Neuronal stem cell (in vitro differentiated cells): Measurements from ENCODE around the gene ZNF469.
A peak's percentile ranks its signal among the peaks of the same experiment; 100 is the strongest.

Experiments
- DNase-seq: peaks from one replicate; pipeline ENCODE4 v3.0.0-alpha.2; 2013; ENCODE audit warnings: low spot score
- H2AFZ ChIP-seq: one replicate; pipeline ENCODE4 v1.6.1; 2013; ENCODE audit warnings: mild to moderate bottlenecking, low read length, inconsistent platforms
- H2AK5ac ChIP-seq: 2 replicates; pipeline ENCODE4 v1.6.1; 2013; ENCODE audit warnings: low read depth, mild to moderate bottlenecking, inconsistent platforms, low read length, moderate library complexity, mixed read lengths
- H2BK120ac ChIP-seq: 2 replicates; pipeline ENCODE4 v1.6.1; 2013; ENCODE audit warnings: low read depth, mild to moderate bottlenecking, inconsistent platforms, low read length, moderate library complexity, mixed read lengths
- H2BK12ac ChIP-seq: one replicate; pipeline ENCODE4 v1.6.1; 2013; ENCODE audit warnings: low read length, inconsistent platforms
- H2BK15ac ChIP-seq: 2 replicates; pipeline ENCODE4 v1.6.1; 2013; ENCODE audit warnings: mild to moderate bottlenecking, low read length, inconsistent platforms, mixed read lengths
- H2BK5ac ChIP-seq: one replicate; pipeline ENCODE4 v1.6.1; 2013; ENCODE audit warnings: inconsistent platforms, mild to moderate bottlenecking, low read length, moderate library complexity
- H3K14ac ChIP-seq: one replicate; pipeline ENCODE4 v1.6.1; 2013; ENCODE audit warnings: low read length, inconsistent platforms
- H3K18ac ChIP-seq: 2 replicates; pipeline ENCODE4 v1.6.1; 2013; ENCODE audit warnings: low read length, inconsistent platforms
- H3K23ac ChIP-seq: 2 replicates; pipeline ENCODE4 v1.6.1; 2013; ENCODE audit warnings: low read depth, mild to moderate bottlenecking, mixed read lengths, low read length, inconsistent platforms; ENCODE audit not compliant: poor library complexity
- H3K27ac ChIP-seq: replicated peaks from 3 replicates; pipeline ENCODE4 v1.5.1; 2013; ENCODE audit warnings: low read length, inconsistent platforms
- H3K27me3 ChIP-seq, 3 experiments: 2 replicates each; pipeline ENCODE4 v1.6.1; 2013; ENCODE audit warnings: low read length in 3 of 3, mild to moderate bottlenecking in 2 of 3, inconsistent platforms in 1 of 3, low read depth in 1 of 3, mixed read lengths in 1 of 3, moderate library complexity in 1 of 3; ENCODE audit not compliant: control insufficient read depth in 3 of 3, insufficient read depth in 3 of 3
- H3K36me3 ChIP-seq, 2 donors: replicated peaks in 1 of 2; 2 replicates each; pipeline ENCODE4 v1.6.1; 2013; ENCODE audit warnings: low read length in 2 of 2; ENCODE audit not compliant: control insufficient read depth in 2 of 2, insufficient read depth in 2 of 2
- H3K4ac ChIP-seq: 2 replicates; pipeline ENCODE4 v1.6.1; 2013; ENCODE audit warnings: inconsistent platforms, mild to moderate bottlenecking, low read length, moderate library complexity
- H3K4me1 ChIP-seq, 2 donors: 1 replicate in 1 of 2; 2 replicates in 1 of 2; pipeline ENCODE4 v1.6.1; 2013; ENCODE audit warnings: low read length in 2 of 2, low read depth in 1 of 2; ENCODE audit not compliant: control insufficient read depth in 2 of 2, insufficient read depth in 1 of 2
- H3K4me2 ChIP-seq: one replicate; pipeline ENCODE4 v1.6.1; 2013; ENCODE audit warnings: mild to moderate bottlenecking, low read length, inconsistent platforms; ENCODE audit not compliant: insufficient read depth, poor library complexity, severe bottlenecking
- H3K4me3 ChIP-seq, 2 donors: 2 replicates each; pipeline ENCODE4 v1.5.1; 2013; ENCODE audit warnings: low read length in 2 of 2, mild to moderate bottlenecking in 2 of 2, inconsistent platforms in 1 of 2, moderate library complexity in 1 of 2
- H3K79me1 ChIP-seq: one replicate; pipeline ENCODE4 v1.6.1; 2013; ENCODE audit warnings: low read depth, mild to moderate bottlenecking, inconsistent platforms, low read length, moderate library complexity
- H3K9ac ChIP-seq: one replicate; pipeline ENCODE4 v1.6.1; 2013; ENCODE audit warnings: mild to moderate bottlenecking, low read depth, low read length, inconsistent platforms; ENCODE audit not compliant: poor library complexity
- H3K9me3 ChIP-seq, 2 donors: replicated peaks in 1 of 2; 2 replicates each; pipeline versions ENCODE3 to v1.6.1; 2013; ENCODE audit warnings: low read length in 2 of 2, mild to moderate bottlenecking in 2 of 2, inconsistent platforms in 1 of 2, low read depth in 1 of 2, mixed read lengths in 1 of 2, moderate library complexity in 1 of 2; ENCODE audit not compliant: control insufficient read depth in 2 of 2, insufficient read depth in 1 of 2
- H4K8ac ChIP-seq: one replicate; pipeline ENCODE4 v1.6.1; 2013; ENCODE audit warnings: low read depth, mild to moderate bottlenecking, inconsistent platforms, low read length, moderate library complexity
- H4K91ac ChIP-seq: one replicate; pipeline ENCODE4 v1.6.1; 2013; ENCODE audit warnings: low read length, low read depth, mild to moderate bottlenecking, inconsistent platforms; ENCODE audit not compliant: poor library complexity
- WGBS, 2 donors: extraction: QIAGEN DNeasy Blood & Tissue Kit; methylation state at CpG; one replicate each; pipeline ENCODE4 v1.1.7; 2013; ENCODE audit warnings: missing lambda C conversion rate in 2 of 2, mixed read lengths in 1 of 2; ENCODE audit not compliant: insufficient read length in 2 of 2, insufficient replicate concordance in 1 of 2; ENCODE audit errors: extremely low coverage in 2 of 2; 5-methylcytosine and 5-hydroxymethylcytosine counted together

Gene ZNF469

GRCh38 chr16:88411951-88412576 is 29.3 kb downstream of the ZNF469 start:
- no peaks in the 10 kb centered on the region for H3K4me1 ChIP-seq
- peak overlapping the region; percentile 74 for H3K9ac ChIP-seq
- no peak overlapping the region for H2BK12ac ChIP-seq
- H3K27me3 ChIP-seq, result peaks cover 0 to 20% (median 0%) of the 10 kb centered on the region in 3 experiments
- no peak overlapping the region for H4K91ac ChIP-seq
- peaks cover 2% of the 10 kb centered on the region for H3K79me1 ChIP-seq
- H2AK5ac ChIP-seq, result peak overlapping the region; percentile 18
- H3K36me3 ChIP-seq, result no peaks in the 10 kb centered on the region
- no peak overlapping the region for H4K8ac ChIP-seq
- peak overlapping the region; percentile 74 for H3K23ac ChIP-seq
- no peak overlapping the region for H2AFZ ChIP-seq
- H3K9me3 ChIP-seq, result no peaks in the 10 kb centered on the region
- H3K4me2 ChIP-seq, result no peak overlapping the region
- H2BK15ac ChIP-seq, result peak overlapping the region; percentile 55
- H2BK120ac ChIP-seq, result no peak overlapping the region
- WGBS, 2 donors, result no CpG with 5 or more reads among the region's 18 CpGs
- H3K4me3 ChIP-seq, result no peak overlapping the region
- no peak for DNase-seq
- H3K27ac ChIP-seq, result no peak overlapping the region
- peak overlapping the region; percentile 97 for H3K14ac ChIP-seq
- no peak overlapping the region for H2BK5ac ChIP-seq
- peak overlapping the region; percentile 84 for H3K18ac ChIP-seq
- peak overlapping the region; percentile 91 for H3K4ac ChIP-seq

- no peak overlapping the region for H2BK120ac ChIP-seq
- no peak overlapping the region for H2BK5ac ChIP-seq
- no peak overlapping the region for H3K14ac ChIP-seq
- H4K91ac ChIP-seq, result no peak overlapping the region
- H4K8ac ChIP-seq, result no peak overlapping the region
- no peak overlapping the region for H3K27ac ChIP-seq
- no peaks in the 10 kb centered on the region for H3K9me3 ChIP-seq
- H2AFZ ChIP-seq, result no peak overlapping the region
- no peak overlapping the region for H2AK5ac ChIP-seq
- H3K27me3 ChIP-seq, result peaks cover 0 to 17% (median 0%) of the 10 kb centered on the region in 3 experiments
- no peak overlapping the region for H3K18ac ChIP-seq
- H3K4me3 ChIP-seq, result no peak overlapping the region
- no peak overlapping the region for H2BK15ac ChIP-seq
- H3K4me2 ChIP-seq, result no peak overlapping the region
- no CpG with 5 or more reads among the region's 16 CpGs for WGBS, 2 donors
- H3K23ac ChIP-seq, result no peak overlapping the region
- peaks cover 2% of the 10 kb centered on the region for H3K79me1 ChIP-seq
- no peak overlapping the region for H3K9ac ChIP-seq
- H2BK12ac ChIP-seq, result no peak overlapping the region
- H3K4me1 ChIP-seq, result no peaks in the 10 kb centered on the region
- no peak overlapping the region for H3K4ac ChIP-seq
- H3K36me3 ChIP-seq, result no peaks in the 10 kb centered on the region
- no peak for DNase-seq
These were observed 30.0 kb downstream of the ZNF469 start for GRCh38 chr16:88412766-88413165.

- no peak overlapping the region for H2BK5ac ChIP-seq
- no peak overlapping the region for H3K23ac ChIP-seq
- H2BK12ac ChIP-seq, result no peak overlapping the region
- H3K9me3 ChIP-seq, result no peaks in the 10 kb centered on the region
- peak overlapping the region; percentile 35 for H2AFZ ChIP-seq
- DNase-seq, result no peak
- no peak overlapping the region for H4K8ac ChIP-seq
- H2BK120ac ChIP-seq, result no peak overlapping the region
- no peak overlapping the region for H3K4me3 ChIP-seq
- H3K14ac ChIP-seq, result no peak overlapping the region
- H3K18ac ChIP-seq, result peak overlapping the region; percentile 35
- H2AK5ac ChIP-seq, result peak overlapping the region; percentile 65
- H3K4me2 ChIP-seq, result no peak overlapping the region
- no peak overlapping the region for H2BK15ac ChIP-seq
- no peak overlapping the region for H4K91ac ChIP-seq
- H3K36me3 ChIP-seq, result no peaks in the 10 kb centered on the region
- no peak overlapping the region for H3K9ac ChIP-seq
- H3K27me3 ChIP-seq, result peaks cover 0 to 17% (median 0%) of the 10 kb centered on the region in 3 experiments
- H3K4me1 ChIP-seq, result no peaks in the 10 kb centered on the region
- peaks cover 2% of the 10 kb centered on the region for H3K79me1 ChIP-seq
- no CpG with 5 or more reads among the region's 12 CpGs for WGBS, 2 donors
- H3K27ac ChIP-seq, result no peak overlapping the region
- H3K4ac ChIP-seq, result no peak overlapping the region
These were observed 30.5 kb downstream of the ZNF469 start for GRCh38 chr16:88413231-88413630.

GRCh38 chr16:88413631-88414030 is 30.9 kb downstream of the ZNF469 start:
- peaks cover 2% of the 10 kb centered on the region for H3K79me1 ChIP-seq
- no peak overlapping the region for H2BK15ac ChIP-seq
- peak overlapping the region; percentile 65 for H2AK5ac ChIP-seq
- H2BK120ac ChIP-seq, result no peak overlapping the region
- no peak overlapping the region for H2BK5ac ChIP-seq
- H3K27ac ChIP-seq, result no peak overlapping the region
- no peaks in the 10 kb centered on the region for H3K36me3 ChIP-seq
- peak overlapping the region; percentile 41 for H2BK12ac ChIP-seq
- no peaks in the 10 kb centered on the region for H3K4me1 ChIP-seq
- H3K9ac ChIP-seq, result no peak overlapping the region
- H3K9me3 ChIP-seq, result no peaks in the 10 kb centered on the region
- H3K23ac ChIP-seq, result no peak overlapping the region
- H3K4me3 ChIP-seq, result no peak overlapping the region
- H2AFZ ChIP-seq, result no peak overlapping the region
- no peak for DNase-seq
- H3K18ac ChIP-seq, result peak overlapping the region; percentile 58
- H3K14ac ChIP-seq, result peak overlapping the region; percentile 12
- H3K27me3 ChIP-seq, result peaks cover 0 to 17% (median 0%) of the 10 kb centered on the region in 3 experiments
- no peak overlapping the region for H4K91ac ChIP-seq
- H3K4ac ChIP-seq, result no peak overlapping the region
- no CpG with 5 or more reads among the region's 12 CpGs for WGBS, 2 donors
- no peak overlapping the region for H4K8ac ChIP-seq
- no peak overlapping the region for H3K4me2 ChIP-seq
